ENCODE data around the gene HDAC4.
A peak's percentile ranks its signal among the peaks of the same experiment; 100 is the strongest.

Gene HDAC4

GRCh38 chr2:239375278-239376061 lies 25.4 kb downstream of the HDAC4 start:
- Histone ChIP-seq H3K4me3 (no peak overlapping the region), H3K9ac (no peak overlapping the region), H3K9me3 (replicated peaks in 1 of 11) (no peaks in the 10 kb centered on the region), H3K4me2 (peak overlapping the region in 2 of 11 experiments; percentile 24 to 36; a peak in 3 of 22 replicates), H3K27me3 (no peaks in the 10 kb centered on the region), H3K36me3 (peaks cover 0 to 34% (median 16%) of the 10 kb centered on the region in 11 experiments; a peak in 11 of 22 replicates), H3K27ac (no peak overlapping the region; a peak in 1 of 22 replicates), H3K4me1 (peaks cover 52 to 92% (median 74%) of the 10 kb centered on the region in 10 experiments), H4K20me1 (peaks cover 36 to 90% (median 67%) of the 10 kb centered on the region in 11 experiments; a peak in 20 of 22 replicates)
- no peak for TF ChIP-seq Cebpa-rat (IDR thresholded peaks at IDR 0.05)

DNA sequence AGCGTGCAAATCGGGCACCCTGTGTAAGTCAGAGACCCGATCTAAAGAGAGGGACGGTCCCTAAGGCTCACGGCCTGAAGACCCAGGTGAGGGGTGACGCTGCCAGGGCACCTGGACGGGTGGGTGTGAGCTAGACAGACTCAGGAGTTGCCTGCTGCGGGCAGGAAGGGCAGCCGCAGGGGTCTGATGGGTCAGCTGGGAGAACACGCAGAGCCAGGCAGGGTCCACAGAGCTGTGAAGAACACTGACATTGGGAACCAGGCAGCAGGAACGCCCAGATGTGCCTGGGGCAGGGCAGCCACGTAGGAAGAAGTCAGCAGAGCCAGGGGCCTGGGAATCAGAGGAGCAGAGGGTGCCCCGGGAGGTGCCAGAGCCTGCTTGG lies 25.9 kb downstream of the HDAC4 start:
- Histone ChIP-seq H3K27me3 (no peaks in the 10 kb centered on the region), H3K4me3 (no peak overlapping the region), H3K4me2 (no peak overlapping the region), H3K9me3 (replicated peaks in 1 of 11) (no peaks in the 10 kb centered on the region), H3K36me3 (peaks cover 0 to 32% (median 16%) of the 10 kb centered on the region in 11 experiments; a peak in 11 of 22 replicates), H3K27ac (no peak overlapping the region), H3K9ac (no peak overlapping the region; a peak in 1 of 22 replicates), H3K4me1 (peaks cover 53 to 92% (median 77%) of the 10 kb centered on the region in 10 experiments), H4K20me1 (peaks cover 40 to 90% (median 66%) of the 10 kb centered on the region in 11 experiments; a peak in 20 of 22 replicates)
- TF ChIP-seq Cebpa-rat (IDR thresholded peaks at IDR 0.05) = no peak

DNA sequence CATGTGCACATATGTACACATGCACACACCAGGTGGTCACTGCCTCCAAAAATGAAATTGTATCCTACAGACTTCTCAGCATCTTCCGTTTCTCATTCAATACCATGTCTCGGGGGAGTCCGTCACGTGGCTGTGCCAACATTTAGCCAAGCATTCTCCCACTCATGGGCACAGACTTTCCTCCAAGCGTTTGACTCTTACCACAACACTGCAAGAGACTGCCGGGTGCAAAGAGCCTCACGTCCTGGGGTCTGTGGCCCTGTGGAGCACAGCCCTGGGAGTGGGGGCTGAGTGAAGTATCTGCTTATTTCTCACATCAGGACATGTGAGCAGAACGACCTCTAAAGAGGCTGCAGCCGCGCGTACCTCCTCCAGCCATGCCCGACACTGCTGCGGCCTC lies 28.0 kb downstream of the HDAC4 start:
- TF ChIP-seq Cebpa-rat (IDR thresholded peaks at IDR 0.05) = no peak
- H3K4me2 ChIP-seq = peak overlapping the region; percentile 86 to 99 (median 97)
- H3K27ac ChIP-seq = peak overlapping the region in 3 of 11 experiments; percentile 29 to 77 (median 49); a peak in 3 of 22 replicates
- peak overlapping the region in 1 of 11 experiments; percentile 4; a peak in 3 of 22 replicates for H3K9ac ChIP-seq
- peaks cover 52 to 91% (median 72%) of the 10 kb centered on the region in 10 experiments for H3K4me1 ChIP-seq
- 0 out of 20 replicates have a peak overlapping the region, but pooled peaks of 1 of the 10 experiments have one; percentile 22 for H3K4me3 ChIP-seq
- no peaks in the 10 kb centered on the region for H3K27me3 ChIP-seq
- peaks cover 0 to 18% (median 10%) of the 10 kb centered on the region in 11 experiments; a peak in 10 of 22 replicates for H3K36me3 ChIP-seq
- no peaks in the 10 kb centered on the region for H3K9me3 ChIP-seq (replicated peaks in 1 of 11)
- H4K20me1 ChIP-seq = peaks cover 23 to 87% (median 50%) of the 10 kb centered on the region in 11 experiments; a peak in 18 of 22 replicates

- Histone ChIP-seq H3K36me3 (peaks cover 0 to 10% (median 4%) of the 10 kb centered on the region in 11 experiments; a peak in 5 of 22 replicates), H3K4me1 (peaks cover 55 to 91% (median 76%) of the 10 kb centered on the region in 10 experiments), H3K27ac (peak overlapping the region in 5 of 11 experiments; percentile 10 to 79 (median 26); a peak in 7 of 22 replicates), H3K27me3 (no peaks in the 10 kb centered on the region), H4K20me1 (peaks cover 22 to 82% (median 41%) of the 10 kb centered on the region in 11 experiments; a peak in 18 of 22 replicates), H3K9me3 (replicated peaks in 1 of 11) (no peaks in the 10 kb centered on the region), H3K9ac (peak overlapping the region in 7 of 11 experiments; percentile 4 to 74 (median 30); a peak in 7 of 22 replicates), H3K4me3 (no peak overlapping the region; a peak in 1 of 20 replicates), H3K4me2 (peak overlapping the region; percentile 86 to 99 (median 97))
- no peak for TF ChIP-seq Cebpa-rat (IDR thresholded peaks at IDR 0.05)
Measured at GRCh38 chr2:239371726-239372686, 28.8 kb downstream of the HDAC4 start.

- no peaks in the 10 kb centered on the region for H3K9me3 ChIP-seq (replicated peaks in 1 of 11)
- peak overlapping the region in 7 of 11 experiments; percentile 3 to 80 (median 77); a peak in 11 of 22 replicates for H3K27ac ChIP-seq
- H3K9ac ChIP-seq = peak overlapping the region in 9 of 11 experiments; percentile 10 to 76 (median 69); a peak in 13 of 22 replicates
- no peaks in the 10 kb centered on the region for H3K27me3 ChIP-seq
- H3K4me1 ChIP-seq = peaks cover 55 to 91% (median 79%) of the 10 kb centered on the region in 10 experiments
- TF ChIP-seq Cebpa-rat (IDR thresholded peaks at IDR 0.05) = no peak
- peak overlapping the region; percentile 86 to 99 (median 97) for H3K4me2 ChIP-seq
- H3K4me3 ChIP-seq = peak overlapping the region in 6 of 10 experiments; percentile 46 to 67 (median 55); a peak in 9 of 20 replicates
- peaks cover 22 to 81% (median 37%) of the 10 kb centered on the region in 11 experiments; a peak in 16 of 22 replicates for H4K20me1 ChIP-seq
- H3K36me3 ChIP-seq = peaks cover 0 to 10% (median 4%) of the 10 kb centered on the region in 11 experiments; a peak in 6 of 22 replicates
Measured at GRCh38 chr2:239370876-239371725, 29.7 kb downstream of the HDAC4 start.

DNA sequence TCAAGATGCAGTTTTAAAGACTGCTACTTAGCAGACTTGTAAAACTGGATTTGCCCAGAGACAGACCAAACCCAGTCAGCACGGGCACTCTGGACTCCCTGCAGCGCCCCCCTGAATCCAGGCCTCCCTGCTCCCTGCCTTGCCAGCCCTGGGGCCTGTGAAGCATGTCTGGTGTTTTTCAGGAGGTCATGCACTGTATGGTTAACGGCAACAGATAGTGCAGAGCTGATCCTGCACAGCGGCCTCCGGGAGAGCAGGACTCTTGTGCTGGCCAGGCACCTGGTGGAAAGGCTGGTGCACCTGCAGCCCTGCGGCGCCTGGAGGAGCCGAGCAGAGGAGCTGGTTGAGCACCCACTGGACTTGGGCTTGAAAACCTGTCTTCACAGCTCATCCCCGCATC lies 30.4 kb downstream of the HDAC4 start:
- H3K4me2 ChIP-seq = peak overlapping the region; percentile 86 to 99 (median 97)

GRCh38 chr2:239369631-239370161 lies 31.1 kb downstream of the HDAC4 start:
- TF ChIP-seq Cebpa-rat (IDR thresholded peaks at IDR 0.05) = peak in 2 of 11 experiments; percentile 24 to 78; a peak in 2 of 22 replicates
- peak overlapping the region; percentile 64 to 76 (median 72) for H3K9ac ChIP-seq
- H3K36me3 ChIP-seq = peaks cover 0 to 8% (median 0%) of the 10 kb centered on the region in 11 experiments; a peak in 4 of 22 replicates
- peak overlapping the region; percentile 86 to 99 (median 97) for H3K4me2 ChIP-seq
- H3K9me3 ChIP-seq (replicated peaks in 1 of 11) = no peaks in the 10 kb centered on the region
- peaks cover 55 to 95% (median 86%) of the 10 kb centered on the region in 10 experiments for H3K4me1 ChIP-seq
- H4K20me1 ChIP-seq = peaks cover 16 to 78% (median 37%) of the 10 kb centered on the region in 11 experiments; a peak in 16 of 22 replicates
- peak overlapping the region; percentile 55 to 83 (median 77); a peak in 21 of 22 replicates for H3K27ac ChIP-seq
- H3K27me3 ChIP-seq = no peaks in the 10 kb centered on the region
- H3K4me3 ChIP-seq = peak overlapping the region; percentile 38 to 67 (median 54)

More for the DNA sequence above, 30.4 kb downstream of the HDAC4 start:
- Histone ChIP-seq H3K27me3 (no peaks in the 10 kb centered on the region), H3K27ac (peak overlapping the region; percentile 16 to 83 (median 77); a peak in 21 of 22 replicates), H3K4me1 (peaks cover 55 to 92% (median 81%) of the 10 kb centered on the region in 10 experiments), H4K20me1 (peaks cover 18 to 81% (median 36%) of the 10 kb centered on the region in 11 experiments; a peak in 16 of 22 replicates), H3K9ac (peak overlapping the region; percentile 27 to 76 (median 72); a peak in 21 of 22 replicates), H3K9me3 (replicated peaks in 1 of 11) (no peaks in the 10 kb centered on the region), H3K4me3 (peak overlapping the region; percentile 38 to 67 (median 54)), H3K36me3 (peaks cover 0 to 12% (median 0%) of the 10 kb centered on the region in 11 experiments; a peak in 5 of 22 replicates)
- no peak for TF ChIP-seq Cebpa-rat (IDR thresholded peaks at IDR 0.05)

Measured in BLaER1 treated with 17β-estradiol and CSF1 and Interleukin-3, amounts not matched to agents 10 nM and 100 nM (cell line).